Measurements from ENCODE around the gene RETREG3. TPM values are rescaled to one million over a fixed set of nuclear protein-coding genes. Genes with fewer than 3 reads are reported as not detected.
A peak's percentile ranks its signal among the peaks of the same experiment; 100 is the strongest.

The RETREG3 gene
- total and polyA plus RNA-seq, 9 of the 15 experiments (the other 6 are each of a cell fraction or from before 2014, with no cell fraction given): 4.1 to 39.0 (median 16.9) TPM

- TF ChIP-seq ZSCAN32 (CRISPR knock-in tag; IDR thresholded peaks at IDR 0.05) (no peak), NFIC (IDR thresholded peaks at IDR 0.05) (peak; percentile 77), ZFX (CRISPR knock-in tag; IDR thresholded peaks at IDR 0.05) (peak; percentile 64), POLR2A (conservative IDR thresholded peaks at IDR 0.05) (peak; percentile 41), PHF8 (IDR thresholded peaks at IDR 0.05; ENCODE audit: borderline replicate concordance, low read length) (peak; percentile 3; the same call in 1 of the 2 replicates), ZNF232 (CRISPR knock-in tag; IDR thresholded peaks at IDR 0.05) (0 out of 2 replicates have a peak, but pooled peaks have one; percentile 49), ZNF146 (CRISPR knock-in tag; IDR thresholded peaks at IDR 0.05; ENCODE audit: unreplicated experiment) (peak; percentile 17), KLF10 (CRISPR knock-in tag; IDR thresholded peaks at IDR 0.05) (no peak), SAP30 (IDR thresholded peaks at IDR 0.05; ENCODE audit: borderline replicate concordance, insufficient read depth, low read depth, low read length, poor library complexity, severe bottlenecking) (peak; percentile 6), ZBTB7A (IDR thresholded peaks at IDR 0.05; ENCODE audit: borderline replicate concordance, control insufficient read depth, low read depth, low read length) (0 out of 2 replicates have a peak, but pooled peaks have one; percentile 24), ZNF431 (CRISPR knock-in tag; IDR thresholded peaks at IDR 0.05) (0 out of 2 replicates have a peak, but pooled peaks have one; percentile 24), SIN3A (IDR thresholded peaks at IDR 0.05; ENCODE audit: borderline replicate concordance in 2 of 2, control insufficient read depth in 1 of 2, low read depth in 2 of 2, low read length in 2 of 2) (peak; percentile 38 to 90; a peak in 2 of 4 replicates), ZNF395 (CRISPR knock-in tag; IDR thresholded peaks at IDR 0.05) (peak; percentile 29; the same call in 1 of the 2 replicates), ZNF24 (IDR thresholded peaks at IDR 0.05) (no peak), TAF9B (IDR thresholded peaks at IDR 0.05; ENCODE audit: partially characterized antibody) (peak; percentile 29), ZNF217 (CRISPR knock-in tag; IDR thresholded peaks at IDR 0.05) (no peak), NR1H2 (CRISPR knock-in tag; IDR thresholded peaks at IDR 0.05) (no peak), CEBPB (tag; IDR thresholded peaks at IDR 0.05) (peak; percentile 37; the same call in 1 of the 2 replicates)
- TF ChIP-seq, protein P1, sequence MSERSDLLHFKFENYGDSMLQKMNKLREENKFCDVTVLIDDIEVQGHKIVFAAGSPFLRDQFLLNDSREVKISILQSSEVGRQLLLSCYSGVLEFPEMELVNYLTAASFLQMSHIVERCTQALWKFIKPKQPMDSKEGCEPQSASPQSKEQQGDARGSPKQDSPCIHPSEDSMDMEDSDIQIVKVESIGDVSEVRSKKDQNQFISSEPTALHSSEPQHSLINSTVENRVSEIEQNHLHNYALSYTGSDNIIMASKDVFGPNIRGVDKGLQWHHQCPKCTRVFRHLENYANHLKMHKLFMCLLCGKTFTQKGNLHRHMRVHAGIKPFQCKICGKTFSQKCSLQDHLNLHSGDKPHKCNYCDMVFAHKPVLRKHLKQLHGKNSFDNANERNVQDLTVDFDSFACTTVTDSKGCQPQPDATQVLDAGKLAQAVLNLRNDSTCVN (CRISPR knock-in tag; IDR thresholded peaks at IDR 0.05): no peak
Observed at GRCh38 chr17:42562388-42563142, 46.6 kb downstream of the RETREG3 start (continued).
